GM18498 (cell line): ENCODE results near the gene ADARB2.

Experiments
- ATAC-seq: cut with Tn5 transposase; IDR thresholded peaks from one replicate; pipeline ENCODE4 v1.9.1; 2021; ENCODE audit warnings: mild to moderate bottlenecking, moderate library complexity; ENCODE audit not compliant: unreplicated experiment

ADARB2 gene

DNA sequence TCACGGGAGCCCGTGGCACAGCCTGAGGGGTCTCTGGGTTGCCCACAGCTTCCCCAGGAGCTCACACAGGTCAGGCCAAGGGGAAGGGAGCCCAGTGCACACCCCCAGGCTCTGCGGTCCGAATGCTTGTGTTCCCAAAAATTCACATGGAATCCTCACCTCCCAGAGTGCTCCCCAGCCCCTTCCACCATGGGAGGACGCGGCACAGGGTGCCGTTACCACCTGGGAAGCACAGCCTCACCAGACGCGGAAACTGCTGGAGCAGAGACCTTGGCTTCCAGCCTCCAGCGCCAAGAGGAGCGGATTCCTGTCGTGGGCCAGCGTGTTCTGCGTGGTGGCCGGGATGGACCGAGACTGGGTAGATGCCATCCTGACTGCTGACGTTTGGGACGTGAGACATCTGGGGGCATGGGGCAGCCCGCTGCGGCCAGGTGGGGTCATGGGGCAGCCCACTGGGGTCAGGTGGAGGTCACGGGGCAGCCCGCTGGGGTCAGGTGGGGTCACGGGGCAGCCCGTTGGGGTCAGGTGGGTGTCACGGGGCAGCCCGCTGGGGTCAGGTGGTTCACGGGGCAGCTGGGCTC, 531.8 kb downstream of the ADARB2 start:
- no peak for ATAC-seq

DNA sequence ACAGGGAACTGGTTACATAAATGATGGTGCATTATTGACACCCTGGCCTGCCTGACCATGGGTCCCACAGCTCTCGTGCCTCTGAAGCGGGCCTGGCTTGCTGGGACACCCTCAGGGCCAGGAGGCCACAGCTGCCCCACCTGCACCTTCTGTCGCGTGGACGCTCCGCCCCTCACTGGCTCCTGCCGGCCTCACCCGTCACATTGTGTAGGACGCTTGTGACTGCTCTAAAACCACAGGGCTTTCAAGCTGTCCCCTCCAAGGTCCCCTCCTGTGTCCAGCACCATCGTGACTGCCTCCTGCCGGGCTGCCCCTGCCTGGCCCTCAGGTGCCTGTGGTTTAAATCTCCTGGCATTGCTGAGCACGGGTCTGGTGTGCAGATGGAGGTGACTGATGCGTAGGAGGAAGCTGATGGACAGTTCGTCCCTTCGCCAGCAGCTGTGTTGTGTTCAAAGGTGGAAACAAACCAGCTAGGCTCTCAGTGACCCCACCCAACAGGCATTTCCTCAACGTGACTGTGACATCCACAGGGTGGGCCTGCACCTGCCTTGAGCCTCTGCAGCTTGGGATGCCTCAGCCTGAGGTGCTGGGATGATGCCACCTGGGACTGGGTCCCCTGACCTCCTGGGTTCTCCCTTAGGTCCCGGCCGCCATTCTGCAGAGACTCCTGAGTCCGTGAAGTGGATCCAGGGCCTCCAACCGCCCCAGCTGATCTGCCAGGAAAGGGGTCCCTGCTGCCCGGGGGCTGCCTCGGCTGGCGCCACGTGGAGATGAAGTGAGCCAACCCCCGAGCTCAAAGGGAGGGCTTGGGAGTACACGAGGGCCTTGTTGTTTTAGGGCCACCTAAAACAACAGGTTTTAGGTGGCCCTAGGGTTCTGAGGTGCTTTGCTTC, 532.6 kb downstream of the ADARB2 start:
- no peak for ATAC-seq

DNA sequence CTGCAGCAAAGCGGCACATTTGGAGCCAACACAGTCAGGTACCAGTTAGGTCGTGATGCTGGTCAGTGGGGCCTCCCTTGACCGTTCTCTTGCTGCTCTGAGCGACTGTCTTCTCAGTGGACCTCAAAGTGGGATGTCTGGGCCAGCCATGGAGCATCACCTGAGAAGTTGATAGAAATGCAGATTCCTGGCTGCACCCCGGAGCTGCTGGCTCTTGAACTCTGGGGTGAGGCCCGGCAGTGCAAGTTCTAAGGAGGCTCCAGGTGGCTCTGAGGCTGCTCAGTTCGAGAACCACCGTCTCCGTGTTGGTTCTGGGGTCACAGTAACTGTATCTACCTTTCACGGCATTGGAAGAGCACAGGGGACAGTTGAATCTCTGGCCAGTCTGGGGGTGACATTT, 533.6 kb downstream of the ADARB2 start:
- no peak for ATAC-seq

DNA sequence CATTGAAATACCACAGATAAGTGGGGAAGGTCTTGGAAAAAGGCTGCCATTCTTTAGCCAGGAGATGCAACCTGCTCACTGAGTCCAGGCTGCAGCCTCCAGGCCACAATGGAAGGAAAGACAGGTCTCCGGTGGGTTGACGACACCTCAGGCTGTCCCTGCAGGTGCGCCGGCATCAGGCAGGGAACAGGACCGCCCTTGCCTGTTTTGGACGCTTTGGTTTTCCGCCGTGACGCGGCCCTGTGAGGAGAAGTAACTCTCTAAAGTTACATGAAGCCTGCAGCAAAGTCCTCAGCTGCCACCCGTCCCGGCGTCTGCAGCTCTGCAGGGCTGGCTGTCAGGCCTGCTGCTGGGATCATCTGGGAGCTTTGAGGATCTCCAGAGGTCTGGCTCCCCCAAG, 534.1 kb downstream of the ADARB2 start:
- no peak for ATAC-seq

DNA sequence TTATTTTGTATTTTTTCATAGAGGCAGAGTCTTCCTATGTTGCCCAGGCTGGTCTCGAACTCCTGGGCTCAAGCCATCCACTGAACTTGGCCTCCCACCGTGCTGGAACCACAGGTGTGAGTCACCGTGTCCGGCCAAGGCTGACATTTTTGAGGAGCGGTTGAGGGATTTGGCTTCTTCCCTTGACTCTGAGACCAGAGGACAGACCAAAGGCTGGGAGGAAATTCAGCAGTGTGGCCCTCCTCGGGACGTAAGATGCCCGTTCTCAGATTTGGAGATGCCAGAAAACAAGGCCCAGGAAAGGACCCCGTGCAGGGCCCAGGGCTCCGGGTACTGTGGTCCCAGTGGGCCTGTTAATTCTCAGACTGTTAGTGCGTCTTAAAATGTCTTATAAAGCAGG, 535.0 kb downstream of the ADARB2 start:
- ATAC-seq, result no peak

DNA sequence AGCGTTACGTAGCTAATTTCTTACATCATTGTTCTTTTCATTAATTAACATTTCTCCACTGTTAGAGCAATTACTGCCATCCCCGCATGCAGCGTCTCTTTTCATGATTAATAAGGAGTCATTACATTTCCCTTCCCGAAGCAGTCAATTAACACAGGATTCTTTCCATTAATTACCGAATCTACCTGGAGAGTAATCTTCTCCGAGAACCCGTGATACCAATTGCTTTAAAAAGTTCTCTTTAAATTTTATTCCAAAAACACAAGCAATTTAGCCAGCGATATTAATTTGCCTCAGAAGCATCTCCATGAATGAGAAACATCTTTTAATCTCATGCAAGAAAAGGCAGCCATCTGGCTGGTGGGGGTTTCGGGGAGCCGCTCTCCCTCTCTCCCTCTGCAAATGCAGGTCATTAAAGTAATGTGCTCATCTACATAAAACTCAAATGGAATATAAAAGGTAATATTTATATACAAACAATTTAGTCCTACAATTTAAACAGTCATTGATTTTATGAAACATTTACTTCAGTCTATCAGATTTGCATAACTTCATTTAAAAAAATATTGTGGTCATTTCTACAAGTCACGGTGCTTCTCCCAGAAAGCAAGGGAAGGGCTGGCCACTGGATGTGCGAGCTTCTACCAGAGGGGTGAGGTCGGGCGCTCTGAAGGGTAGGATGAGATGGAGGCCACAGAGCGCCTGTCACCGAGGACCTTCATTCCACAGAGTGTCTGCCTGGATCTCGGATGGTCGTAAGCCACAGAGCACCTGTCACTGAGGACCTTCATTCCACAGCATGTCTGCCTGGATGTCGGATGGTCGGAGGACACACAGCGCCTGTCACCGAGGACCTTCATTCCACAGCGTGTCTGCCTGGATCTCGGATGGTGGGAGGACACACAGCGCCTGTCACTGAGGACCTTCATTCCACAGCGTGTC, 536.2 kb downstream of the ADARB2 start:
- no peak for ATAC-seq

DNA sequence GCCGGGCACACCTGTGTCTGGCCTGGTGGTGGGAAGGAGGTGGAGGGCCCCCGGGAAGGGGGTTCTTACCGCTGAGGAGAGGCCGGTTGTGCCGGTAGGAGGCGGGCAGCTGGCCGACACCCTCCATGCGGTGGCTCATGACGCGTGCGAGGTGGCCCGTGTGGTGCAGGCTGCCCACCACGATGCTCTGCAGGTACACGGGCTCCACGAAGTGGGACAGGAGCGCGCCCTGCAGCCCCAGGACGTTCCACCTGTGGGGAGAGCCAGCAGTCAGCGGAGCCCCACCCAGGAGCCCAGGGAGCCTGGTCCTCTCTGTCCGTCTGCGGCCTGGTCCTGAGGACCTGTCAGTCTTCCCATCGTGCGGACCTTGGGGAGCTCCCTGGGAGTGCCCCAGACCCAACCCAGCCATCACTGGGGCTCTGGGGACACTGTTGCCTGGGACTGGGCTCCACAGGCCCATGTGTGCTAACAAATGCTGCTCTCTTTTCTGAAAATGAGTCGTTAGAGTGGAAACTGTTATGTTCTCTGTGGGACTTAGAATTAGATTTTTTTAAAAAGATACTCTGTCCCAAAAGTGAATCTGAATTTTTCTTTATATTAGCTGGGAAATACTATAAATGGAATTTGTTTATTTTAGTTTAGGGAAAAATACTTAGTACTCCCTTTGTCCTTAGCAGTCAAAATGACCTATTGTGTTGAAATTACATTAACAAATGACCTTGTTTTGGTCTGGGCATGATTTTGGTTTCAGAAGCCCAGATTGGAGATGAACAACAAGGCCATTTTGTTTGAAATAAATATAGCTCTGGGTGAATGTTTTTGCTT, 537.2 kb downstream of the ADARB2 start:
- no peak for ATAC-seq

DNA sequence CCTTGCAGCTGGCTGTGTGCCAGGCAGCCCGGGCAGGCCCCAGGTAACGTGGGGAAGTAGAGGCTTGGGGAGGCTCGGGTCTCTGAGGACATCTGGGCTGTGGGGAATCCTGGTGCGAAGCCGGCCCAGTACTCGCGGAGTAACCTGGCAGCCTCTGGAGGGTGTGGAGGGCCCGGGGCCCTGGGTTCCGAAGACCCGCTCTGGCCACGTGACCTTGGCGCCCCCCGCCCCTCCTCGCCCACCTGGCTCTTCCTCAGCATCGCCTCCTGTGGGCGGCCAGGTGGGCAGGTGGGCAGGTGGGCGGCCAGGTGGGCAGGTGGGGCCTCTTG, 538.0 kb downstream of the ADARB2 start:
- ATAC-seq, result no peak

DNA sequence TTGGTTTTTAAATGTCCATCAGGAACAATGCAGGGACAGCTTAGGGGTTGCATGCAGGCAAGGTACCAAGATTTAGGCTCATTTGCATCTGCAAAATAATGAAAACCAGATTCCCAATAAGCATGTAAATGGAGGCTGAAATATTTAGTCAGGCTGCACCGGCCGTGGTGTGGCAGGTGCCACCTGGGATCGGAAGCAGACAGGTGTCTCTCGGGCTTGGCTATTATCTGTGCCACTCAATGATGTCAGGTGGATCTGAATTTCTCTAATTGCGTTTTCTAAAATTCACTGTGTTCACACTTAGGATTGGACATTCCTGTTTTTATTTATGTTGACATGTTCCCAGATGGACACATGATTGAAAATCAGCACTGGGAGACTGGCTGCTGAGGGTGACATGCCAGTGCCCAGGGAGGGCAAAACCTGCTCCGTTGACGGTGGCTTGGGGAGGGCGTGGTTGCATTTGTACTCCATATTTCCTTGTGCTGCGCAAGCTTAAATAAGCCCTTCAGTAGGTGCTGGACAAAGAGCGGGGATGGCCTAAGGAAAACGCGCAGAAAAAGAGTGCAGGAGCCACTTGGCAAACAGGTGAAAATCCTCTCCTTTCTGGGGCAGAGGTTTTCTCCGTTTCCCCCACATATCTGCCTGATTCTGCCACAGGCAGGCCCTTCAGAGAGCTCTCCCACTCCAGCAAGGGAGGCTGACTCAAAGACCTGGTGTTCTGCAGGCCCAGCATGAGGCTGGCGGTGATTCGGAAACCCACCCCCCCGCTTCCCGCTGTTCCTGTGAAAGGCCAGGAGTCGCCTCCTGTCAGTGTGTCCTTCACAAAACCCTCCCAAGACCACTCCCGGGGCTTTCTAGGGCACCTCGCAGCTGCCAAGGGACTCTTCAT, 538.6 kb downstream of the ADARB2 start:
- no peak for ATAC-seq

DNA sequence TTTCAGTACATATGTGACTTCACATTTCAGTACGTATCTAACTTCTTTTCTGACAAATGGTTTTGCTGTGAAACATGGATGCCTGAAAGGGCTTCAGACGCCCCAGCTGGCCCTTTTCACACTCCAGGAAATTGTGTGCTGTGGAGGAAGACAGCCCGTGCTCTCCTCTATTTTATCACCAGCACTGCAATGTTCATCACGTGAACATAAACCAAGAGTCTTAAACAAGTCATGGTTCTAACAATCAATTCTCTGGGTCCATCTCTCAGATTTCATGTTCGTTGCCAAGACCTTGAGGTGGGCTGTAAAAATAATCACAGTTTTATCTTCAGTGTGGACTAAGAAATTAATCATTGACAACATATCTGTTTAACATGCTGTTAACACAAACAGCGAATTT, 539.9 kb downstream of the ADARB2 start:
- no peak for ATAC-seq

DNA sequence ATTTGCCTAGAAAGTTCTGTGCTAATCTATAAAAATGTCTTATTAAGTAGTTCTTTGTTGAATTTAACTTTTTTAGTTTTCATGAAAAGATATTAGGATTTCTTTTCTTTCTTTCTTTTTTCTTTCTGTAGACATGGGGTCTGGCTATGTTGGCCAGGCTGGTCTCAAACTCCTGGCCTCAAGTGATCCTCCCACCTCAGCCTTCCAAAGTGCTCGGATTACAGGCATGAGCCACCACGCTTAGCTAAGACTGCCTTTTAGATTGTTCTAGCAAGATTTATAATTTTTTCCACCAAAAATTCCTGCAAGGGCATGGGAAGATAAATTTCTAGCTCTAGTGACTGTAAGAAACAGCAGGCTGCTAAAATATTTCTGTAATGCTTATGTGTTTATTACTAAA, 540.7 kb downstream of the ADARB2 start:
- ATAC-seq, result no peak

DNA sequence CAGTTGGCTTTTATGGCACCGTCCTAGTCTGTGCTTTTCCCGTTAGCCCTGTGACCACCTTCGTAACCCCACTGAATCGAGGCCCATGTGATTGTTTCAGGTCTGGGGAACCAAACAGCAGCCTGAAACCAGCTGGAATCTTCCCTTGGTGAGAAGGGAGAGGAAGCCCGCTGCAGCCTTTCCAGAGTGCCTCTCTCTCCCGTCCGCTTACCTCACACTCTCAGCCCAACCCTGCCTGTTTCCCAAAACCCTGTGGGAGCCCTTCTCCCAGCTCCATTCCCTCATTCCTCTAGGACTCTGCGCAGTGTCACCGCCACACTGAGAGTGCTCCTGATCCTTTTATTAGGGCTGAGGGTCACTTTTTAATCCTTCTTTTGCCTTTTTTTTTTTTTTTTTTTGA, 541.5 kb downstream of the ADARB2 start:
- ATAC-seq, result no peak

DNA sequence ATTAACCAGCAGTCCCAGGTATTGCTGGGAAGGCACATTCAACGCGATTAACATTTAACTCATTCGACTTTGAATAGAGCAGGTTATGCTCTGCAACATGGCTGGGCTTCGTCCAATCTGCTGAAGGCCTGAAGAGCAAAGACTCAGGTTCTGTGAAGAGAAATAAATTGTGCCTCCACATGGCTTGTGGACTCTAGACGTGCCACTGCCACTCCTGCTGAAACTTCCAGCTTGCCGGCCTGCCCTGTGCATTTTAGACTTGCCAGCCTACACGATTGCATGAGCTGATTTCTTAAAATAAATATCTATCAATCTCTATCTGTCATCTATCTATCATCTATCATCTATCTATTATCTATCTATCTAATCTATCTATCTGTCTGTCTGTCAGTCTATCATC, 543.2 kb downstream of the ADARB2 start:
- ATAC-seq, result no peak

DNA sequence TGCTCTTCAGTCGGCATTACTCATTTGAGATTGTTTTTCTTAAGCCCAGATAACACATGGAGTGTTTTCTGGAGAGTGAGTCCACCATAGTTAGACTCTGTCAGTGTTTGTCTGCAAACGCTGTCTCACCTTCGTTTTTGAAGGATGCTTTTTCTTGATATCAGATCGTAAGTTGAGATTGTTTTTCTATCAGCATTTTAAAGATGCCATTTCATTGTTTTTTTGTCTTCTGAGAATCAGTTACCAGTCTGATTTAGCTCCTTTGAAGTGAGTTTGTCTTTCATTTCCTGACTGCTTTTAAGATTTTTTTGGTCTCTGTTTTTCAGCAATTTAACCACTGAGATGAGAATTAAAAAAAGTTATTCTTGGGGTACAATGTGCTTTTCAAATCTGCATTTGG, 543.8 kb downstream of the ADARB2 start:
- ATAC-seq, result no peak

DNA sequence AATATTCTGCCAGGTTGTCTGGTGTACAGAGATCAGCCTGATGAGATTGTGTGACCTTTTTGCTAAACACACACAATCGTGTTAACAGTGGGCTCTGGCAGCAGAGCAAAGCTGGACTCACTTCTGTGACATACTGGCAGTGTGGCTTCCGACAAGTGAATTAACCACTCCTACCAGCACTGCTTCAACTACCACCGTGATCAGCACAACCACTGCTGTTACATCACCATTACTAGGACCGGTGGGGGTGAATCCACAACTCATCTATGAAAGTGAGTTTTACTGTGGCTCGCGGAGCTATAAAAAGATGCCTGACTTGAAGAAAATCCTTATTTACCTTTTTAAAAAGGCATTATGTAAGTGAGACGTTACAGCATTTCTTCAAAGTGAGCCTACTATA, 545.6 kb downstream of the ADARB2 start:
- no peak for ATAC-seq

DNA sequence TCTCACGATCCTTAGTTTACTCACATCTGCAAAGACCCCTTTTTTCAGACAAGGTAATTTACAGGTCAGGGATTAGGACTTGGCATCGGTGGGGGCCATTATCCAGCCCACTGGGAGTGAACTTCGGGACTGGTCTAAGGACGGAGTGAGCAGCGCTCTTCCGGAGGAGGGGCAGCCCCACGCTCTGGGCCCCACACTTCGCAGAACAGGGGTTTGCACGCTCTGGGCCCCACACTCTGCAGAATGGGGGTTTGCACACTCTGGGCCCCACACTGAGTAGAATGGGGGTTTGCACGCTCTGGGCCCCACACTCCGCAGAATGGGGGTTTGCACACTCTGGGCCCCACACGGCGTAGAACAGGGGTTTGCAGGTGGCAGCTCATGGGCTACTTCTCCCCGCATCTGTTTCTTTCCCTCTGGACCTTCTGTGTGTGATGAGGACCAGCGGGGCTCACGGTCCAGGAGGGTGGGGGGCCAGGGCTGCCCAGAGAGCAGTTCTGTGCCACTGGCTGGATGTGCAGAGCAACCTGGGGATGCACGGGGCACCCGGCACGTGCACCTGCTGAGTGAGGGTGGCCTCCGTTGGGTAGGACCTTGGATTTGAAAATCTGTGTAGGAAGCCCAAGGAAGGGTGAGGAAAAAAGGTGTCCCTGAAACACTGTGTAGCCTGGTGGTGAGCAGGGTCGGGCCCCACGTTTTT, 546.4 kb downstream of the ADARB2 start:
- ATAC-seq, result no peak

DNA sequence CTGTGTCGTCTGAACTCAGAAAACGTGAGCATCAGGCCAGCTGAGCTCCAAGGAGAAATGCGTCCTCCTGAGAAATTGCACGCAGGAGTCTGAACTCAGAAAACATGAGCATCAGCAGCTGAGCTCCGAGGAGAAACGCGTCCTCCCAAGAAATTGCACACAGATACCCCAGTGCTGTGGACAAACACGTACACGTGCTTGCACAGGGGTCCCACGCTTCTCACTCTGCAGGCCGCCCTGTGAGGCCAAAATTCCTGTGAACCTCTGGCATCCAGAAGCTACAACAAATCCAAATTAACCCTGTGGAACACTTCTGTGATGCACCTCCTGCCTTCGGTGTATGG, 547.3 kb downstream of the ADARB2 start:
- no peak for ATAC-seq

DNA sequence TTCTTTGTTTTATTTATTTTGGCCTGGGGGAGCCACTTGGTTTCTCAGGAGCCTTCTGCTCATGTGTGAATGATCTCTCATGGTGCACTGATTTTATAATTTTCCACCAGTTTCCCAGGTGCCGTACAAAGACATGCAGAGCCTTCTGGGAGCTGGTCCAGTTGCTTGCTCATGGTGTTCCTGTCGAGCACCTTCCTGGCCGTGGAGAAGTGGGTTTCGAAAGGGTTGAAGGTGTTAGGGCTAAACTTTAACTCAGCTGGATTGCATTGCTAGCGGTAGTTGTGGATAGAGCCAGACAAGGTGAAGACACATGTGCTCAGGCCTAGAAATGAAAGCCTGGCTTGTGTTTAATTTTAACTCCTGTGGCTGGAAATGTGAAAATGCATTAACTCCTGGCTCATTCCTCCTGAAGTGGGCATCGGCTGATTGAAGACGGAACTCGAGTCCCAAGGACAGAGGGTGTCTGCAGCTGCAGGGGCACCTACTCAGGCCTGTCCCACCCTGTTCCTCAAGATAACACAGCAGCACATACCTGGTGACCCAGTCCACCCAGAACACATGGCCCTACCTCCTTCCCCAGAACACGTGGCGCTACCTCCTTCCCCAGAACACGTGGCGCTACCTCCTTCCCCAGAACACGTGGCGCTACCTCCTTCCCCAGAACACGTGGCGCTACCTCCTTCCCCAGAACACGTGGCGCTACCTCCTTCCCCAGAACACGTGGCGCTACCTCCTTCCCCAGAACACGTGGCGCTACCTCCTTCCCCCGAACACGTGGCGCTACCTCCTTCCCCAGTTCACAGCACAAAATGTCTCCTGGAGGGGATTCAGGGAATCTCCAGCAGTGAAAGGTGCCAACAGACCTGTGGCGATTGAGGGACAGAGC, 547.9 kb downstream of the ADARB2 start:
- no peak for ATAC-seq
